AG04450 (cell line): Measurements from ENCODE around the gene FGG. TPM values are rescaled to one million over a fixed set of nuclear protein-coding genes. Genes with fewer than 3 reads are reported as not detected.

Experiments used
- CTCF ChIA-PET: fragments of 300-600, 350-600 bp; formaldehyde crosslinking; extraction: SDS; loops from one replicate; lab custom pipeline; 2022; ENCODE audit warnings: antibody characterized with exemption, inconsistent platforms; lab: Charles Lee
- POLR2A ChIA-PET: fragments of 350-600 bp; formaldehyde crosslinking; extraction: SDS; loops from one replicate; lab custom pipeline; 2021; ENCODE audit warnings: antibody characterized with exemption, inconsistent platforms; lab: Yijun Ruan, JAX
- DNase-seq: peaks from one replicate; pipeline ENCODE4 v3.0.0-alpha.2; 2011; ENCODE audit warnings: low read depth, low spot score
- H3K27ac ChIP-seq: one replicate; pipeline ENCODE4 v1.5.1; 2012; ENCODE audit warnings: low read depth, low read length, control low read depth
- H3K27me3 ChIP-seq: one replicate; pipeline ENCODE4 v1.6.0; 2012; ENCODE audit warnings: low read length; ENCODE audit not compliant: control insufficient read depth, insufficient read depth
- H3K4me3 ChIP-seq: 2 replicates; pipeline ENCODE4 v1.5.1; 2011; ENCODE audit warnings: mild to moderate bottlenecking, low read depth, low read length, control low read depth
- H3K9me3 ChIP-seq: 2 replicates; pipeline ENCODE4 v1.5.1; 2012; ENCODE audit warnings: low read length; ENCODE audit not compliant: control insufficient read depth, insufficient read depth
- polyA plus RNA-seq: library from polyadenylated mRNA; depleted of rRNA; stranded (reverse); fragments of >200 nt; gene quantifications from 2 replicates; pipeline ENCODE4 v1.2.3, GENCODE V29; 2011
- TF ChIP-seq, protein P1 (sequence below): IDR thresholded peaks from 2 replicates; pipeline ENCODE4 v1.5.1; 2011; ENCODE audit warnings: low read depth, low read length, control low read depth, inconsistent platforms

Gene FGG
- polyA plus RNA-seq, 1 experiment, result 0.07 TPM

DNA sequence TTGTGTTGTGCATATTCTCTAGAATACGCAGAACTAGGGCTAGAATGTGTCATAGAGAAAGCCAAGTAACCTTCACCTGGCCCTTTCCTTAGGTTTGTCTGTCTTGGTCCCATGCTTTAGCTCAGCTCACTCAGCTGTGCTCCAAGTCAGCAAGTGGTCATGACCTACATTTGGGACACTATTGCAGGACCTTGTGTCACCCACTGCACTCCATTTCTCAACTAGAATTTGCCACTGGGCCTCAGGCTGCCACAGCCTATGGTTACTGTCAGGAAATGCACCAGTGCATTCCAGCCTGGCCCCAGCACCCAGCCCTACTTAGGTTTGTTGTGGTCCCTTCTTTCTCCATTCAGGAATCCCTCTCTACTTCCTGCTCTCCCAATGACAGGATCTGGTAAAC, 7.7 kb upstream of the FGG start:
- Histone ChIP-seq H3K27me3 (peaks cover 4% of the 10 kb centered on the region), H3K27ac (no peak overlapping the region), H3K4me3 (no peak overlapping the region), H3K9me3 (no peaks in the 10 kb centered on the region)
- CTCF ChIA-PET, result interaction anchor here (1.3 to 9.7 kb wide), 11 partner anchors 13 to 74 kb away, joined by 3 to 183 read pairs (median 13); partner anchors contain the start of gene PLRG1
- no peak for DNase-seq
- TF ChIP-seq, protein P1, sequence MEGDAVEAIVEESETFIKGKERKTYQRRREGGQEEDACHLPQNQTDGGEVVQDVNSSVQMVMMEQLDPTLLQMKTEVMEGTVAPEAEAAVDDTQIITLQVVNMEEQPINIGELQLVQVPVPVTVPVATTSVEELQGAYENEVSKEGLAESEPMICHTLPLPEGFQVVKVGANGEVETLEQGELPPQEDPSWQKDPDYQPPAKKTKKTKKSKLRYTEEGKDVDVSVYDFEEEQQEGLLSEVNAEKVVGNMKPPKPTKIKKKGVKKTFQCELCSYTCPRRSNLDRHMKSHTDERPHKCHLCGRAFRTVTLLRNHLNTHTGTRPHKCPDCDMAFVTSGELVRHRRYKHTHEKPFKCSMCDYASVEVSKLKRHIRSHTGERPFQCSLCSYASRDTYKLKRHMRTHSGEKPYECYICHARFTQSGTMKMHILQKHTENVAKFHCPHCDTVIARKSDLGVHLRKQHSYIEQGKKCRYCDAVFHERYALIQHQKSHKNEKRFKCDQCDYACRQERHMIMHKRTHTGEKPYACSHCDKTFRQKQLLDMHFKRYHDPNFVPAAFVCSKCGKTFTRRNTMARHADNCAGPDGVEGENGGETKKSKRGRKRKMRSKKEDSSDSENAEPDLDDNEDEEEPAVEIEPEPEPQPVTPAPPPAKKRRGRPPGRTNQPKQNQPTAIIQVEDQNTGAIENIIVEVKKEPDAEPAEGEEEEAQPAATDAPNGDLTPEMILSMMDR, result no peak
- POLR2A ChIA-PET, result no interaction called here

DNA sequence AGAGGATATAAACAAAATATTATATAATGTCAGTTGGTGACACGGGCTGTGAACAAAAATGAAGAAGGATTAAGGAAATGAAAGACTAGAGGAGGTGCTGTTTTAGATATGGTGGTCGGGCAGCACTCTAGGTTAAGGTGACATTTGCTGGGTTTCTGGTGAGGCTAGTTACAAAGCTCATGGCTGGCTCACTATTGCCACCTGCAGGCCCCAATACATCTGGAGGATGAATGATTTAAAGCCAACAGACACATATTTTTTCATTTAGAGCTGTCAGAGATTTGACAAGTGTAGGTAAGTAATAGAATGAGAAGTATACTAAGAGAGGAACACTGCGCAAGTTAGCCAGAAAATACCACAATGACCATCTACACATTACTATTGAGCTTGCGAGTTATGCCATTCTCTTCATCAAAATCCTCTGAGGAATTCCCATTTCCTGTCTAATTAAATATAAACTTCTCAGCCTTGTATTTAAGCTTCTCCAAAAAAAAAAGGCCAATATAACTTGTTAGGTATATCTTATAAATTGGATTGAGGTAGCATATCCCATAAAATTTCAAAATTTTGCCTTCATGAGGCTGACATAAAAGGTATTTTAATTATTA, 6.4 kb upstream of the FGG start:
- Histone ChIP-seq H3K27me3 (peaks cover 2% of the 10 kb centered on the region), H3K27ac (no peak overlapping the region), H3K9me3 (no peaks in the 10 kb centered on the region), H3K4me3 (no peak overlapping the region)
- DNase-seq, result peak; percentile 8
- TF ChIP-seq, protein P1, result peak; percentile 84
- ChIA-PET CTCF (interaction anchor here (0.7 to 9.7 kb wide), 30 partner anchors 8 to 118 kb away, joined by 3 to 183 read pairs (median 5); partner anchors contain the start of genes FGA, FGB and PLRG1), POLR2A (interaction anchor here (0.5 to 1.0 kb wide), 2 partner anchors 44 to 60 kb away, joined by 3 read pairs; no protein-coding TSS in a partner anchor)

DNA sequence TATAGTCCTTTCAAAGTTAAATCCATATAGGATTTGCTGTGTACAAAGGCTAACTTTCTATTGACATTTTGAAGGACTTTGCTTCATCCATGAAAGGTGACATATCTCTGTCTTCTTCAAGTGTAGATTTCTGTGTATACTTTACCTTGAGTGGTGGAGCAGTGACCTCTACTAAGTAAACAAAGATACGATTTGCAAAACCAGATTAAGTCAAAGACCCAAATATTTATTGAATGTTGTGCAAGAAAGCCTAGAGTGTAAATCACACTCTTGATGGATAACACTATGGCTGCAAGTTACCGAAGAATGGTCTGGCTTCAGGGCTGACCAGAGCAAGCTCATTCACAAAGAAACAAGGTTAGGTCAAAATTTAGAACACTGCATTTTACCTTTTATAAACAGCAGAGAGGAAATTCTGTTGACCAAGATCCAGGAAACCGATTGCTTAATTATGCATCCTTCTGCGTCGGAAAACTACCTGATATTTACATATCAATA, 5.4 kb upstream of the FGG start:
- Histone ChIP-seq H3K4me3 (no peak overlapping the region), H3K27me3 (peaks cover 2% of the 10 kb centered on the region), H3K9me3 (no peaks in the 10 kb centered on the region), H3K27ac (no peak overlapping the region)
- CTCF ChIA-PET, result interaction anchor here (0.5 to 9.7 kb wide), 13 partner anchors 8 to 371 kb away, joined by 3 to 183 read pairs (median 10); partner anchors contain the start of genes FGB and PLRG1
- POLR2A ChIA-PET, result no interaction called here
- no peak for DNase-seq
- TF ChIP-seq, protein P1, result no peak

DNA sequence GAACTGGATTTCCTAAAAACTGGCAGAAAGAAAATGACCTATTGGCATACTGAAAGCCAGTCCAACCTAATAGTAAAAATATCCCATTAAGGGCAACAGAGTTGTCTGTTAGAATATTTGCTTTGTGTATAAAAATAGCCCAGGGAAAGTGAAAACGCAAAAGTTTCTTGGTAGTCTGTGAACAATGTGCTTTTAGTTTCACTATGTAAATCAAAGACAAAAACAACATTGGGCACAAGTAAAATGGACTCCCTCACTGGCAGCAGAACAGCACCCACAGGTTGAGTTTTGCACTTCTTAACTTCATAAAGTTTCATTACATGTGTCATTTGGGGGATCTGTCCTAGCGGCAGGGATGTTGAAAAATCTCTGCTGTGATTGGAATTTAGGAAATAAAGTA, 4.3 kb upstream of the FGG start:
- TF ChIP-seq, protein P1, result no peak
- ChIA-PET POLR2A (no interaction called here), CTCF (interaction anchor here (1.1 to 1.2 kb wide), 3 partner anchors 9 to 58 kb away, joined by 3 to 4 read pairs (median 3); no protein-coding TSS in a partner anchor)
- Histone ChIP-seq H3K9me3 (no peaks in the 10 kb centered on the region), H3K27ac (no peak overlapping the region), H3K27me3 (peaks cover under 1% of the 10 kb centered on the region), H3K4me3 (no peak overlapping the region)
- no peak for DNase-seq

DNA sequence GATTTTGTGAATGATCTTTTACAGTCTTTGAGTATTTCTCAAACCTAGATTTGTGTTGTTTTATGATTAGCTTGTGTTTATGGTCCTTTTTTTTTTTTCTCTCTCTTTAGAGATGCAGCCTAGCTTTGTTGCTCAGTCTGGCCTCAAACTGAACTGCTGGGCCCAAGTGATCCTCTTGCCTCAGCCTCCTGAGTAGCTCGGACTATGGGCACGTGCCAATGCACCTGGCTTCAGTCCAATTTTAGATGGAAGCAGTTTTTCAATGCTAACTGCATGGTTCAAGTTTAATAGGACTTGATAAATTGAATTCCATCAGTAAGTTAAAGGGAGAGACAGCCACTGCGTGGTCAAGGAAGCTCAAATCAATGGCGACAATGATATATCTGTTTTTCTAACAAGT, 3.8 kb upstream of the FGG start:
- ChIA-PET CTCF (interaction anchor here (1.1 to 1.2 kb wide), 3 partner anchors 10 to 57 kb away, joined by 3 to 4 read pairs (median 3); no protein-coding TSS in a partner anchor), POLR2A (no interaction called here)
- TF ChIP-seq, protein P1, result no peak
- H3K27me3 ChIP-seq, result no peaks in the 10 kb centered on the region
- H3K27ac ChIP-seq, result no peak overlapping the region
- H3K4me3 ChIP-seq, result no peak overlapping the region
- no peaks in the 10 kb centered on the region for H3K9me3 ChIP-seq
- DNase-seq, result no peak
